Rectal smooth muscle tissue (tissue), 1 donor: ENCODE data around the gene SNX9.

Experiments used
- H3K27ac ChIP-seq: one replicate; pipeline ENCODE4 v1.7.0; 2013; ENCODE audit warnings: low read depth, low read length, inconsistent platforms
- H3K27me3 ChIP-seq: one replicate; pipeline ENCODE4 v1.7.0; 2013; ENCODE audit warnings: low read length; ENCODE audit not compliant: control insufficient read depth, insufficient read depth
- H3K36me3 ChIP-seq: one replicate; pipeline ENCODE4 v1.7.0; 2013; ENCODE audit warnings: low read length; ENCODE audit not compliant: control insufficient read depth, insufficient read depth
- H3K4me1 ChIP-seq: one replicate; pipeline ENCODE4 v1.7.0; 2013; ENCODE audit warnings: low read length; ENCODE audit not compliant: control insufficient read depth, insufficient read depth
- H3K4me3 ChIP-seq: one replicate; pipeline ENCODE4 v1.7.0; 2013; ENCODE audit warnings: low read length
- H3K9ac ChIP-seq: one replicate; pipeline ENCODE4 v1.7.0; 2013; ENCODE audit warnings: low read length

SNX9 gene

DNA sequence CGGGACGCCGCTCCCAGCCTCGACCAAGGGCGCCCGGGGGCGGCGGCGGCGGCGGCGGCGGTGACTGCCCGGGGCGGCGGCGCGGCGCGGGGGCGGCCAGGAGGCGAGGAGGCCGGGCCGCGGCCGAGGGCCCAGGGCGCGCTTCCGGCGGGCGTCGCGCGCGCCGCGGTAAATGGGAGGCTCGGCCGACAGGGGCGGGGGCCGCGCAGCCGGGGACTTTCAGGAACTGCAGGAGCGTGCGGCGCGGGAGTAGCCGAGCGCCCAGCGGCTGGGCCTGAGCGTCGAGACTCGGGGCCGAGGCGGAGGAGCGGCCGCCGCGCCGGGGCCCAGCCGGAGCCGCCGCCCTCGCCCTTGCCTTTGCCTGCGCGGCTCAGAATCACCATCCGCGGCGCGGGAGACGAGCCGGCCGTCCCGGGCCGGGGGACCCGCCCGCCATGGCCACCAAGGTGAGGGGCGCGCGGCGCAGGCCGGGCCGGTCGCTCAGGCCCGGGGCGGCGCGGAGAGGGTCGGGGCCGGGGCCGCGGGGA, at the start of gene SNX9:
Gene SNX9, plus strand, starts transcription at position 246 of the 527 bp plus-strand sequence. Its CDS starts 189 bp downstream, at position 435.
- Histone ChIP-seq H3K9ac (peak within 1 kb of the TSS; percentile 90), H3K4me3 (peak within 1 kb of the TSS; percentile 88), H3K27ac (peak within 1 kb of the TSS; percentile 92), H3K4me1 (peaks cover 7% of the 10 kb centered on the region), H3K27me3 (no peaks in the 10 kb centered on the region), H3K36me3 (no peaks in the 10 kb centered on the region)

DNA sequence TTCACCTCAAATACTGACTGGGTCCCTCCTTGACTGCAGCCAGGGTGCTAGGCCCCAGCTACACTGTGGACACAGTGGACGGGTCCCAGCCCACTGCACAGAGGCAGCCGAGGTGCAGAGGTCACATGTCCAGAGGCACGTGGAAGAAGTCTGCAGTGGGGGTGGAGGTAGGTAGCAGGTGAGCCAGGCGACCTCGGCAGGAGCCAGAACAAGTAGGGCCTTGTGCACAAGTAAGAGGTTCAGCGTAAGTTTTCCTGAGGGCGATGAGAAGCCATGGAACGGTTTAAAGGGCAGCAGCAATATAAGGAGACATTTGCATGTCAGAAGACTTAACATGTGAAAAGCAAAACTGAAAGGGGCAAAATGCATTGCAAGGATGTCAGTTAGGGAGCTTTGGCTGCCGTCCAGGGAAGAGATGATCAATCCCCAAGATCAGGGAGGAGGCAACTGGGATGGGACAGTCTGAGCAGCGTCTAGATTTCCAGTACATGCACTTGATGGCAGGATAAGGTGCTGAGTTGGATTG, 49.7 kb upstream of the SNX9 start:
- H3K27me3 ChIP-seq: no peaks in the 10 kb centered on the region
- H3K27ac ChIP-seq: no peak overlapping the region
- no peak overlapping the region for H3K9ac ChIP-seq
- no peaks in the 10 kb centered on the region for H3K4me1 ChIP-seq
- no peak overlapping the region for H3K4me3 ChIP-seq
- H3K36me3 ChIP-seq: no peaks in the 10 kb centered on the region

DNA sequence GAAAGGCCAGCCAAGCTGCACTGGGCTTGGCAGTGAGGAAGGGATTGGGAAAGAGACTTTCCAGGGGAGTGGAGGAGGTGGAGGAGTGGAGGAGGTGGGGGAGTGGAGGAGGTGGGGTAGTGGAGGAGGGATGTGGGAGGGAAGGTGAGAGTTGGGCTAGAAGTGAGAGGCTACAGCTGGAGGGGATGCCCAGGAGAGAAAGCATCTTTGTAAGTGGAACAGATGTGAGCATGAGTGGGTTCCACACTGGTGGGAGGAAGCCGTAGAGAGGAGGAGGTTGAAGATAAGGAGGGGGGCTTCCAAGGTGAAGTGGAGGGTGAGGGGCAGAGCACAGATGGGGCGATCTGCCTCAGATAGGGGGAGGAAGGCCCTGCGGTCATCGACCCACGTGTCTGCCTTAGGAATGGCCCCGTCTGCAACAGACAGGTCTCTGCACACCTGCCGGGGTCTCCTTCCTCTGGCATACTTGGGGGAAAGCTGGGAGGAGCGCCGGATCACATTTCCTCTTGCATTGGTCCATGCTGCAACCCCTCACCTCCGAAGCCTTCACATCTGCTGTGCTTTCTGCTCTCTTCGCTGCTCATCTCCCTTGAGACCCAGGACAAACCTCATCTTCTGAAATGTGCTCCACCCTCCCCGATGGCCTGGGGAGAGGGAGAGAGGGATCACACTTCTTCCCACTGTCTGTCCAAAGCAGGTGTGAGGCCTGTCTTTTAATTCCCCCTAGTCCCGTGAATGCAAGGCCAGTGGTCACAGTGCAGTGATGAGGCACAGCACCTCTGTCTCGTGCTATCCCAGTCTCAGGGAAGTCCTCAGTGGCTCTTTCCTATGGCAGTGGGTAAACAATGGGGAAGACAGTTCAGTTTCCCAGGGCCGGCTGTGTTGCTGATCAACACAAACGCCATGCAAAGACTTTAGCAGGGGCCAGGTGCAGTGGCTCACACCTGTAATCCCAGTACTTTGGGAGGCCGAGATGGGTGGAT, 48.6 kb upstream of the SNX9 start:
- Histone ChIP-seq H3K4me1 (no peaks in the 10 kb centered on the region), H3K27me3 (no peaks in the 10 kb centered on the region), H3K36me3 (no peaks in the 10 kb centered on the region), H3K4me3 (no peak overlapping the region), H3K27ac (no peak overlapping the region), H3K9ac (no peak overlapping the region)

DNA sequence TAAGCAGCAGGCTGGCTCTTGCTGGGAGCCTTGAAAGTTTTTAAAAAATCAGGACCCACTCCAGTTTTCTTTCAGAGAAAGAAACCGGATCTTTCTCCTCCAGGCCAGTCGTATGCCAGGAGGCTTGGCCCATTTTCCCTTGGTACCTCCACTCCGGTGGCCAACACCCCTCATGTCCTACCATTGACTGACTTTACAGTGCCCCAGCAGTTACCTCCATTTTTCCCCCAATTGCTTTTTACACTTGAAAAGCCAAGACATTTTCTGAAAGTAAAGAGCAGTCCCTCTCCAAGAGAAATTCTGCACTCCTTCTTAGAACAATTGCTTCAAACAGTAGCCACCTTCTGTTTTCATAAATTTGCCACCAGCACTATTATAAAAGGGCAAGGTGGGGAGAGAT, 47.7 kb upstream of the SNX9 start:
- Histone ChIP-seq H3K27ac (no peak overlapping the region), H3K36me3 (no peaks in the 10 kb centered on the region), H3K9ac (no peak overlapping the region), H3K4me3 (no peak overlapping the region), H3K27me3 (no peaks in the 10 kb centered on the region), H3K4me1 (no peaks in the 10 kb centered on the region)

DNA sequence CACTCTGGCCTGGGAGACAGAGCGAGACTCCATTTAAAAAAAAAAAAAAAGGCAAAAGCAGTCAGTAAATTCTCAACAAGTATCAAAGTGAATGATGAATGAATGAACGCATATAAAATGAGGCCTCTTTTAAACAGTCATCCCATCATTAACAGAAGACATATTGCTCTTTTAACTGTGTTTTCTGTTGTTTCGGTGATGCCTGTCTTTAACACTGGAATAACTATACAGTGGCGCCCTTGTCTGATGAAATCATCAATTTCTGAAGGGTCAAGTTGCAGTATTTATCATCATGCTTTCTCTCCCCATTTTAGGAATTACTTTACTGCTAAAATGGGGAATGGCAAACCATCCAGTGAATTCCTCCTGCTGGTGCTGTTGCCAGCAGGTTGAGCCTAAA, 45.7 kb upstream of the SNX9 start:
- H3K36me3 ChIP-seq: no peaks in the 10 kb centered on the region
- H3K4me1 ChIP-seq: no peaks in the 10 kb centered on the region
- H3K27me3 ChIP-seq: no peaks in the 10 kb centered on the region
- no peak overlapping the region for H3K27ac ChIP-seq
- no peak overlapping the region for H3K9ac ChIP-seq
- no peak overlapping the region for H3K4me3 ChIP-seq

DNA sequence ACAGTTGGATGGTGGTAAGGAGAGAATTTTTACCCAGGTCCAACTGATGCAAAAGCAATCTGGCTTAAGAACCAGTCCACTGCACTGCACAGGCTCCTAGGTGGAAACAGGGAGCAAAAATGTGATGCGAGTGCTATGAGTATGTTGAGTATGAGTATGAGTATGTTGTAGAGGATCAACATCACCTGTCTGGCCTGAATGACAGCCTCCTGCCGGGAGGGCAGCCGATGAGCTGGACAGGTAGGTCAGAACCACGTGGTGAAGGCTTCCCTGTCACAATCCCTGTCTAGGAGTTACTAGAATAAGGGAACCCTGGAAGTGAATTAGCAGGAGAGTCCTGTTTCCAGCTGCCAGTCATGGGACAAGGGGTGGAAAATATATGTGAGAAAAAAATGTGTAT, 44.3 kb upstream of the SNX9 start:
- Histone ChIP-seq H3K4me3 (no peak overlapping the region), H3K27me3 (no peaks in the 10 kb centered on the region), H3K27ac (no peak overlapping the region), H3K4me1 (no peaks in the 10 kb centered on the region), H3K9ac (no peak overlapping the region), H3K36me3 (no peaks in the 10 kb centered on the region)

DNA sequence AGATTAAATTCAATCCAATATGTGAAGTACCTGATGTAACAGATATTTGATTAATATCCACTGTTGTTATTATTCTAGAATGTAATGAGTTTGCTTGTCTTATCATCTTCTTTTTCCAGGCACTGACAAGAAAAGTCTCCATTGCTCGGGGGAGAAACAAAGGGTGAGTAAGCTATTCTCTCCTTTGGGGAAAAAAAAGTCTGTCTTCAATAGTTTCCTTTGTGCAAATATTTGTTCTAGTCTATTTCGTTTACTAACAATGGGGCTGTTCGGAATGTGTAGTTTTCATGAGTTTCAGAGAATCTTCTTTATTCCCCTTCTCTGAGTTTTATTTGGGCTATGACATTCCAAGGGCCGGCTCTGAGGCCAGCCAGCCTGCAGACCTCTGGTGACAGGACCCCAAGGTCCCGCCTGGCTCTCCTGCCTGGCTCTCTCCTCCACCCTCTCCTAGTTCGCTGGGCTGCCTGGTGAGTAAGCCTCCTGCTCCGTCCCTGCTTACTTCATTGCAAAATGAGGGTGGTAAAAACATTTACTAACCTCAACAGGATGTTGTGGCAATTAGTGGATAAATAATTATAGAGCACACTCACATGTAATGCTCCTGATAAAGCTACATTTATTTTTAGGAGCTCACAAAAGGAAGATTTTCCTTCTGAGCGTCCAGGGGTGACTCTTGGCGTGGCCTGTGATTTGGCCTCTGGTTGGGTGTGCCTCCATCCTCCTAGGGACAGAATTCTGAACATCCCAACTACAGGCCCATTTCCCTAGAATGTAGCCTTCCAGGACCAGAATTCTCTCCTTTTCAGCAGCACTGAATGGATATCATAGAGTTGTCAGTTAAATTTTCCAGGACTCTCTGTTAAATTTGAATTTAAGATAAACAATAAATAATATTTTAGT, 43.1 kb upstream of the SNX9 start:
- Histone ChIP-seq H3K9ac (no peak overlapping the region), H3K27ac (no peak overlapping the region)

DNA sequence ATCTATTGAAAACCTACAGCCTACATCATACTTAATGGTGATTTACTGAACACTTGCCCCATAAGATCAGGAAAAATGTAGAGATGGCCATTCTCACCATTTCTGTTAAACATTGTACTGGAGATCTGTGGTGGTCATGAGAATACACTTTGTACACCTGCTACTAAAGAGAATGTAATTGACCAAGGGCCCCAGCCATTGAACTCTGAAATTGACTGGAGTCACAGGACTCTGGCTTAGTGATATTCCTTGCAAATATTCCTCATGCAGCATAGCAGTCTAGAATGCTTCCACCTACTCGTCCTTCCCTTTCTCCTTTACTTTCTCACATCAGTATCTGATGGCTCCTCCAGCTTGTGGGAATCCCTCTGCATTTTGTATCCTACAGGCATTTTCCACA, 37.4 kb upstream of the SNX9 start:
- H3K27ac ChIP-seq: no peak overlapping the region
- no peaks in the 10 kb centered on the region for H3K36me3 ChIP-seq
- no peaks in the 10 kb centered on the region for H3K4me1 ChIP-seq
- no peak overlapping the region for H3K9ac ChIP-seq
- no peaks in the 10 kb centered on the region for H3K27me3 ChIP-seq
- H3K4me3 ChIP-seq: no peak overlapping the region

More for the DNA sequence above, 43.1 kb upstream of the SNX9 start:
- Histone ChIP-seq H3K4me1 (no peaks in the 10 kb centered on the region), H3K27me3 (no peaks in the 10 kb centered on the region), H3K36me3 (no peaks in the 10 kb centered on the region), H3K4me3 (no peak overlapping the region)

DNA sequence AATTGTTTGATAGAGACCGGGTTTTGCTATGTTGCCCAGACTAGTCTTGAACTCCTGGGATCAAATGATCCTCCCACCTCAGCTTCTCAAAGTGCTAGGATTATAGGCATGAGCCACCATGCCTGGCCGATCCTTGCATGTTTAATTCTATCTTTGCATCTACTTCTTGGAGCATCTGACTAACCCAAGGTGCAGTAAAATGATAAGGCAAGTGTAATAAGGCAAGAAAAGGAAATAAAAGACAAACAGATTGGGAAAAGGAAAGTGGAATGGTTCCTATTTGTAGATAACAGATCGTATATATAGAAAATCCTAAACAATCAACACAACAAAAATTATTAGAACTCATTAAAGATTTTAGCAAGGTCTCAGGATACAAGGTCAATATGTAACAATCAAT, 36.8 kb upstream of the SNX9 start:
- no peaks in the 10 kb centered on the region for H3K4me1 ChIP-seq
- H3K36me3 ChIP-seq: no peaks in the 10 kb centered on the region
- H3K9ac ChIP-seq: no peak overlapping the region
- H3K4me3 ChIP-seq: no peak overlapping the region
- no peak overlapping the region for H3K27ac ChIP-seq
- H3K27me3 ChIP-seq: no peaks in the 10 kb centered on the region

DNA sequence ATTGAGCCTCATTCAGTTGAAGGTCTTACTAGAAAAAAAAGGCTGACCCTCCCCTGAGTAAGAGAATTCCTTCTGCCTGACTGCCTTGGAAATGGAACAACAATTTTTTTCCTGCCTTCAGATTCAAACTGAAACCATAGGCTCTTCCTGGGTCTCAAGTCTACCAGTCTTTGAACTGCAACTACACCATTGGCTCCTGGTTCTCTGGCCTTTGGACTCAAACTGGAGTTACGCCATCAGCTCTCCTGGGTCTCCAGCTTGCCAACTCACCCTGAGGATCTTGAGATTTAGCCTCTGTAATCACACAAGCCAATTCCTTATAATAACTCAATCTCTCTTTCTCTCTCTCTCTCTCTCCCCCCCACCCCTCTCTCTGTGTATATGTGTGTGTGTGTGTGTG, 36.0 kb upstream of the SNX9 start:
- H3K36me3 ChIP-seq: no peaks in the 10 kb centered on the region
- H3K9ac ChIP-seq: no peak overlapping the region
- no peaks in the 10 kb centered on the region for H3K4me1 ChIP-seq
- H3K27ac ChIP-seq: no peak overlapping the region
- no peaks in the 10 kb centered on the region for H3K27me3 ChIP-seq
- no peak overlapping the region for H3K4me3 ChIP-seq

DNA sequence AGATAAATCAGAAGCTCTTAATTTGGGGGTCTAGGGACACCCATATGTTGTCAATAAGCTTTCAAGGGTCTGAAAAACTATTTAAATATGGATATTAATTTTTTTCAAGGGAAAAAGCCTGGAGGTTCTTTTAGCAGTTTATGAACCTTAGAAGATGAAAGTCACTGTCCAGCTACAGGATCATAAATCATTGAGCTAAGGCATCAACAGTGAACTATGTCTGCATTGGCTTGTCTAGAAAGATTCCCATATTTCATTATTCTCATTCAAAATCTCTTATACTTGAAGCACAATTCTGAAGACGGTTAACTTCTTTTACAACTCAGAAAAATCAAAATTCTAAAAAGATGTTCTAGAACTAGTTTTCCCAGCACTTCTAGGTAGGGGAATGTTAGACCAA, 34.9 kb upstream of the SNX9 start:
- Histone ChIP-seq H3K4me1 (no peaks in the 10 kb centered on the region), H3K27ac (no peak overlapping the region), H3K36me3 (no peaks in the 10 kb centered on the region), H3K4me3 (no peak overlapping the region), H3K27me3 (no peaks in the 10 kb centered on the region), H3K9ac (no peak overlapping the region)

DNA sequence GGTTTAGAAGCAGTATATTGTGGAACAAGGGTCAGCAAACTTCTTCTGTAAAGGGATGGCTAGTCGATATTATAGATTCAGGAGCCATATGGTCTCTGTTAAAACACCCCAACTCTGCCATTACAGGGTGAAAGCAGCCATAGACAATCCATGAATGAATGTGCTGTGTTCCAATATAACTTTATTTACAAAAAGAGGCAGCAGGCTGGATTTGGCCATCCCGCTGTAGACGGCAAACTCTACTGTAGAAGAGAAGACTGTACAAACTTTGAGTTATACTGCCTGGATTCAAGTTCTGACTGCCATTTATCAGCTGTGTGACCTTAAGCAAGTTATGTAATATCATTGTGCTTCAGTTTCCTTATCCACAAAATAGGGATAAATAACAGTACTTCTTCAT, 33.7 kb upstream of the SNX9 start:
- H3K27ac ChIP-seq: no peak overlapping the region
- H3K27me3 ChIP-seq: no peaks in the 10 kb centered on the region
- H3K4me1 ChIP-seq: no peaks in the 10 kb centered on the region
- no peak overlapping the region for H3K4me3 ChIP-seq
- H3K36me3 ChIP-seq: no peaks in the 10 kb centered on the region
- H3K9ac ChIP-seq: no peak overlapping the region
